Epithelial cell of proximal tubule (primary cell): ENCODE measurements around the gene RER1. TPM values are rescaled to one million over a fixed set of nuclear protein-coding genes. Genes with fewer than 3 reads are reported as not detected.

Experiments
- DNase-seq: peaks from one replicate; pipeline ENCODE4 v3.0.0-alpha.2; 2011; ENCODE audit warnings: low read depth
- H3K4me3 ChIP-seq: 2 replicates; pipeline ENCODE4 v1.5.1; 2011; ENCODE audit warnings: low read depth, mild to moderate bottlenecking, low read length
- CTCF ChIP-seq: conservative IDR thresholded peaks from 2 replicates; pipeline ENCODE4 v1.5.1; 2012; ENCODE audit warnings: low read depth, mild to moderate bottlenecking, low read length
- total RNA-seq: library from RNA; depleted of rRNA; stranded (reverse); fragments of >200 nt; gene quantifications from 2 replicates; pipeline ENCODE4 v1.2.3, GENCODE V29; 2015

Gene RER1
- total RNA-seq, 1 donor from 2014 or later: 185 TPM

GRCh38 chr1:2388004-2388913 is 3.4 kb upstream of the RER1 start:
- H3K4me3 ChIP-seq: no peak overlapping the region
- no peak for TF ChIP-seq CTCF
- DNase-seq: no peak

GRCh38 chr1:2389644-2390043 is 2.0 kb upstream of the RER1 start:
- no peak overlapping the region for H3K4me3 ChIP-seq
- TF ChIP-seq CTCF: no peak

GRCh38 chr1:2391931-2392509 is 379 bp downstream of the RER1 start:
- no peak for DNase-seq
- TF ChIP-seq CTCF: no peak
- H3K4me3 ChIP-seq: peak overlapping the region; percentile 73

More at GRCh38 chr1:2389644-2390043, 2.0 kb upstream of the RER1 start:
- no peak for DNase-seq

- DNase-seq: no peak
- TF ChIP-seq CTCF: no peak
- H3K4me3 ChIP-seq: peak overlapping the region; percentile 73
Measured at GRCh38 chr1:2392686-2393085, 1.0 kb downstream of the RER1 start.

- no peak for TF ChIP-seq CTCF
- DNase-seq: no peak
- no peak overlapping the region for H3K4me3 ChIP-seq
Measured at GRCh38 chr1:2393471-2393877, 1.8 kb downstream of the RER1 start.

GRCh38 chr1:2394220-2394619 is 2.6 kb downstream of the RER1 start:
- DNase-seq: no peak
- no peak overlapping the region for H3K4me3 ChIP-seq
- no peak for TF ChIP-seq CTCF
